HUES64 (cell line): Measurements from ENCODE around the gene RIN3.

Experiments used
- H3K27ac ChIP-seq: 2 replicates; pipeline ENCODE4 v1.7.0; 2013; ENCODE audit warnings: low read depth, low read length, inconsistent platforms
- H3K27me3 ChIP-seq: 2 replicates; pipeline ENCODE4 v1.6.1; 2013; ENCODE audit warnings: mild to moderate bottlenecking, low read length; ENCODE audit not compliant: insufficient read depth
- H3K36me3 ChIP-seq: 2 replicates; pipeline ENCODE4 v1.6.1; 2013; ENCODE audit warnings: mild to moderate bottlenecking, low read length; ENCODE audit not compliant: insufficient read depth
- H3K4me1 ChIP-seq: 2 replicates; pipeline ENCODE4 v1.6.1; 2013; ENCODE audit warnings: mild to moderate bottlenecking, low read length, moderate library complexity; ENCODE audit not compliant: insufficient read depth
- H3K4me3 ChIP-seq: 2 replicates; pipeline ENCODE4 v1.5.1; 2013; ENCODE audit warnings: mild to moderate bottlenecking, low read length, moderate library complexity
- H3K9ac ChIP-seq: 2 replicates; pipeline ENCODE4 v1.6.1; 2013; ENCODE audit warnings: mild to moderate bottlenecking, low read depth, low read length
- H3K9me3 ChIP-seq: 2 replicates; pipeline ENCODE4 v1.6.1; 2013; ENCODE audit warnings: low read depth, low read length; ENCODE audit not compliant: insufficient read depth
- WGBS: fragments of 150-250, 120-280 bp; methylation state at CpG from one replicate; pipeline ENCODE4 v1.1.7; 2013; ENCODE audit warnings: missing lambda C conversion rate; 5-methylcytosine and 5-hydroxymethylcytosine counted together

RIN3 gene

DNA sequence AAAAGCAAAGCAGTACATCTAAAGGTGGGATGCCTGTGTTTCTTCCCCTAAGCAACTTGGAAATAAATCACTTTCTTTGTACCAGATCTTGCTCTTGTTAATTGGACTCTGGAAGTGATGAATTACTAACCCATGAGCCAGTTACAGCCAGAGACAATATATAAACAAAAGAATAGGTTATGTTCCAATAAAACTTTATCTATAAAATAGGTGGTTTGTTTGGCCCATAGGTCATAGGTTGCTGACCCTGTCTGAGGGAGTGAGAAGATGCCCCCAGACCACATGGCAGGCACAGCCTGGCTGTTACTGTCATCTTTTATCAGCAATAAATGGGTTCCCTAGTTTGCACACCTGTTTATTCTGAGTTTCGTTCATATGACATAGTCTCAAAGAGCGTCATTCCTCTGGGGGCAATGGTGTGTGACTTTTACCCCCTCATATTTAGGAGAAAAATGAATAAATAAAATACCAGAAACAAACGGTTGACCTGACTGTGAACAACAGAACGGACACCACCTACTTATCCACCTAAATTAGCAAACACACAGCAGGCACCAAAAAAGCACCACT lies 224.1 kb downstream of the RIN3 start:
- Histone ChIP-seq H3K9me3 (no peaks in the 10 kb centered on the region), H3K27ac (no peak overlapping the region), H3K4me3 (no peak overlapping the region), H3K4me1 (0 out of 2 replicates have a peak, but pooled peaks cover 2% of the 10 kb centered on the region), H3K27me3 (no peaks in the 10 kb centered on the region), H3K9ac (no peak overlapping the region), H3K36me3 (peaks cover 2% of the 10 kb centered on the region; the same call in 1 of the 2 replicates)
- 94% methylated on average over 3 of the region's 4 CpGs for WGBS
